ENCODE data around the gene C7orf25.
"Not testable (repeated sequence)": the region's sequence is repeated elsewhere in the genome, so short reads cannot be mapped to it uniquely, and the experiment has no call there.

The C7orf25 gene

DNA sequence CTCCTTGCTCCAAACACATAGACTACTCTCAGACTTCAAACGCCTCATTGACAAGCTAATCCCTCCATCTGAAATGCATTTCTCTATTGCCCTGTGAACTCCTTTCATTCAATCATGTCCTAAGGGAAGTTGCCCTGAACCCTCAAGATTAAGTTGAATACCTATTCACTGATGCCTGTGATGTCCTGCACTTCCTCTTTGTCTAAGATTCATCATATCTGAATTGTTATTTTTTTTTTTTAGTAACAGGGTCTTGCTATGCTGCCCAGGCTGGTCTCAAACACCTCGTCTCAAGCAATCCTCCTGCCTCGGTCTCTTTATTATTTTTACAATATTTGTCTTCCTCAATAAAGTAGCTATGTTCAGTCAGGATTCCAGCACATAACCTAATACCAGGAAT is 16.9 kb upstream of the C7orf25 start:
- no peak for DNase-seq

DNA sequence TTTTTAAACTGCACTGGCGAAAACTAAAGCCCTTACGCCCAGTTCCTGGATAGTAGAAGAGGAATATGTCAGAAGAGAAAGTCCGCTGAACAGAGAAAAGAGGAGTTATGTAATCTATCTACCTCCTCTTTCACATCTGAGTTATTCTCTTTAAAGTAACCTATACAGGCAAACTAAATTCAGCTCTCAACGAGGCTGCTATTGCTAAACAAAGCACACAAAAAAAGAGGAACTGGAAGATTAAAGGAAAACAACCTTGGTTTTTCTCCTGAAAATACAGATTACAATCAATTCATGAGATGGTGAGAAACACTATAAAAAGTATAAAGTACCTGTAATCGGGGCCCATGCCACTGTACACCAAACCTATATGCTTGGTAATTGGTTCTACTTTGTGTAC is 14.3 kb upstream of the C7orf25 start:
- no peak for DNase-seq

GRCh38 chr7:42925630-42926029 is 13.8 kb upstream of the C7orf25 start:
- DNase-seq = no peak

DNA sequence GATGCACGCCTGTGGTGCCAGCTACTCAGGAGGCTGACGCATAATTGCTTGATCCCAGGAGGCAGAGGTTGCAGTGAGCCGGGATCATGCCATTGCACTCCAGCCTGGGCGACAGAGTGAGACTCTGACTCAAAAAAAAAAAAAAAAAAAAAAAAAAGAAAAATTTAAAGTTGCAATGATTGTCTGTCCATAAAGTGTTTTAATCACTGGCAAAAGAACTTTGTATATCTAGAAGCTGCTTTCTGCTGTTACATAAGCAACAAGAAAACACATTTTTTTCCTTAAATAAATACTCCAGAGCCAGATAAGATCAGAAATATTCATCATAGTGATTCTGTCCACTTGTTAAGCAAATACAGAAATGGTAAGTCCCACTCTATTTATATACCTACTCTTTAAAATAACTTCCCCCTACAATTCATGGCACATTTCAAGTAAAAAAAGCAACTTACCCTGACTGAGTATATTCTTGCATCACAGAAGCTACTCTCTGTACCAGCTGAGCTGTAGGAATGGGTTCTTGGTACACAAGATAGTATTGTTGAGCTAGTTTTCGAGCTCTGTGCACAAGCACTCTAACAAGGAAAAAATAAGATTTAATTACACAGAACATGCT is 12.5 kb upstream of the C7orf25 start:
- no peak for DNase-seq

DNA sequence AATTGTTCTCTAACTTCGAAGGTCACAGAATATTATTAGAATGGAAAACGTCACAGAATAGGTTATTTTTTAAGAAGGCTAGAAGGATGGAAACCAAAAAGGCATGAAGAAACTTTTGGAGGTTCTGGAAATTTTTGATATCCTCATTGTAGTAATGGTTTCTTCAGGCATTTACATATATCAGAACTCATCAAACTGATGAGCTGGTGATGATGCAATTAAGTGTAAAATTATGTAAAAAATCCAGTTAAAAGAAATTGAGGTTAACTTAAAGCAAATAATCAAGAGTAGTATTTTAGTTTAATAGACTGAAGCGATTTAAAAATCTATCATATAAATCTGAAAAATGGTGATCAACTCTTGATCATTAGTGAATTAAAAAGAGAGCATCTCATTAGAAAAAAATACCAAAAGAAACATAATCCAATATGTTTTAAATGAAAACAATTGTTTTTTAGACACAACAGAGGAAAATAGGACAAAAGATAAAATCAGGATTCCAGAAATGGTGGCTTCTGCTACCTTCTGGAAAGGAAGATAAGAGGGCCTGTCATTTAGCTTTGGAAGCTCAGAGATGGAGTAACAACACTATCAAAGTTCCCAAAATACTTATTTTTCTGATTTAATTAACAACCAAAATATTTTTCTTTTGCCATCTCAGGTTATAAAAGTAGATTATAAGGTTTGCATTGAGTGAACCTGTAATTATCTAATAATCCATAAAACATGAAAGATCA is 10.3 kb upstream of the C7orf25 start:
- DNase-seq = no peak

DNA sequence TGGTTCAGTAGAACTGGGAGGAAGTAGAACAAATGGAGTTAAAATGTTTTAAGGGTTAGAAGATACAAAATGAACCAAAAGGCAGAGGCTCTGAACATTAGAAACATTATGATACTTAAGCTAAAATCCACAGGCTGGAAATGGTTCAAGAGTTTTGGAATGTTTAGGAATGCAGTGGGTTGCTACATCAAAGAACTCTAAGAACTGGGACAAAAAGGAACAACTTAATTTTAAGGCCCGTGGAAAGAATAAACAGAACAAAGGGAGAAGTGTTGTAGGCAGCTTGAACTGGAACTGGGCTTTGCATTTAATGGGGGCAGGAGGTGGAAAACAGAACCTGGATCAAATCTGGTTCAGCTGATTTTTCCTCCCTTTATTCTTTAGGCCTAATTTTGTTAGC is 3.5 kb upstream of the C7orf25 start:
- no peak for DNase-seq

DNA sequence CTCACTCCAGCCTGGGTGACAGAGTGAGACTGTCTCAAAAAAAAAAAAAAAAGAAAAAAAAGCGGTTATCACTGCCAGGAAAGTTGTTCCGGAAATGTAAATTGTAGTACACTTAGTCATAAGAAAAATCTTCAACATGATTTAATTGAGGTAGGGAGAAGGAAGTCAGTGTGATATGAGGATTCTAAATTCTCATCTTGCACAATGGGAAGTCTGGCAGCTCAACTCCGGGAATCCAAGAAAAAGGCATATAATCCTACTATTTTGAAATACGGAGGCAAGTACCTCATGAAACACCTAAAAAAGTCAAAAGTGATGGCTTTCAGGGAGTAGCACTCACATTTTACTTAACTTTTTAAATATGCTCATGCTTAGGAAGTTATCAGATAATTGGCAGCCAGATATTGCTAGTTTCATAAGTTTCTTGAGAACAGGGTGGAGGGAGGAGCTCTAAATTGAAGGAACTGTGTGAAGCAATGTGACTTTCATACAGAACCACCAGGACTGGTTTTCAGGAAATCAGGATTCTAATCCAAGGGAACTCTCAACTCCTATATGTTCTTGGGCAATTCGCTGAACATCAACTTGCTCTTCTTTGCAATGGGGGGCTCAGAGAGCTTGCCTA is 2.7 kb upstream of the C7orf25 start:
- no peak for DNase-seq

- DNase-seq = peak in 1 of 5 experiments; percentile 20
These were observed 2.1 kb upstream of the C7orf25 start for GRCh38 chr7:42914009-42914408.

DNA sequence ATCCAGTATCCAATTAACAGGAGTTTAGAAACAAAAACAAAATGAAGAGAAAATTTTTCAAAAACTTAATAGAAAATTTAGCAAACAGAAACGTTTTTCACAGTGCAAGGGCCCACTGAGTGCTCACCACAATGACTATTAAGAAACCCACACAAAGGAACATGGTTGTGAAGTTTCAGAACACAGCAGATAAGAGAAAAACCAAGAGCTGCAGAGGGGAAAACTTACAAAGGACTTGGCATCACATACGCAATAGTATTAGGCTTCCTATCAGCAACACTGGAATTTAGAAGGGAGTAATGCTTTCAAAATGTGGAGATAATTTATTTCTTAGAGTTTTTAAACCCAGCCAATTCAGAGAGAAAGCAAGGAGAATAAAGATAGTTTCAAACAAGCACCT is 1.7 kb upstream of the C7orf25 start:
- peak in 1 of 5 experiments; percentile 70 for DNase-seq

GRCh38 chr7:42910306-42910705 is 1.6 kb downstream of the C7orf25 start:
- no peak for DNase-seq

- DNase-seq = no peak
These were observed 4.6 kb downstream of the C7orf25 start for GRCh38 chr7:42907316-42907715.

DNA sequence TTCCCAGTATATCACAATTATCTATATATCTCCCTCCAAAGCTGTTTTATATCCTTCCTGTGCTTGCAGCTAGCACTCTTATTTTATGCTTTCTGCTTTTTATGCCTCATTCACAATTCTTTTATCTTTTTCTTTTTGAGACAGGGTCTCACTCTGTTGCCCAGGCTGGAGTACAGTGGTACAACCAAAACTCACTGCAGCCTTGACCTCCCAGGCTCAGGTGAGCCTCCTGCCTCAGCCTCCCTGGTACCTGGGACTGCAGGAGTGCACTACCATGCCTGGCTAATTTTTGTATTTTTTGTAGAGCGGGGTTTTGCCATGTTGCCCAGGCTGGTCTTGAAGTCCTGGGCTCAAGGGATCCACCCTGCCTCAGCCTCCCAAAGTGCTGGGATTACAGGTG is 5.7 kb downstream of the C7orf25 start:
- no peak for DNase-seq

- no peak for DNase-seq
These were observed 9.5 kb downstream of the C7orf25 start for GRCh38 chr7:42902331-42902730.

DNA sequence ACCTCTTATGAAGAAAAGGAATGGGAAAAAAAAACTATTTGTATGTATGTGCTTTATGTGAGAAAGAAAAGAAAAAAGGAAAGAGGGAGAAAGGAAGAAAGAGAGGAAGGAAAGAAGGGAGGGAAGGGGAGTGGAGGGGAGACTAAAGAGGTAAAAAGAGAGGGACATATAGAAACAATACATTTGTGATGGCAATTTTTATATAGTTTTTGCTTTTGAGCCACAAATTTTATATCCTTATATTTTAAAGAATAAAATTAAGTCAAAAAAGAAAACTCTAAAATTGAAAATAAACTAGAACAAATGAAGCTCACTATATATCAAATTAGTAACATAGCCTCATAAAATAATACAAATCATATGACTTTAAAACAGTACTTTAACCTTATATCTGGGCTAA is 11.0 kb downstream of the C7orf25 start:
- DNase-seq = no peak

DNA sequence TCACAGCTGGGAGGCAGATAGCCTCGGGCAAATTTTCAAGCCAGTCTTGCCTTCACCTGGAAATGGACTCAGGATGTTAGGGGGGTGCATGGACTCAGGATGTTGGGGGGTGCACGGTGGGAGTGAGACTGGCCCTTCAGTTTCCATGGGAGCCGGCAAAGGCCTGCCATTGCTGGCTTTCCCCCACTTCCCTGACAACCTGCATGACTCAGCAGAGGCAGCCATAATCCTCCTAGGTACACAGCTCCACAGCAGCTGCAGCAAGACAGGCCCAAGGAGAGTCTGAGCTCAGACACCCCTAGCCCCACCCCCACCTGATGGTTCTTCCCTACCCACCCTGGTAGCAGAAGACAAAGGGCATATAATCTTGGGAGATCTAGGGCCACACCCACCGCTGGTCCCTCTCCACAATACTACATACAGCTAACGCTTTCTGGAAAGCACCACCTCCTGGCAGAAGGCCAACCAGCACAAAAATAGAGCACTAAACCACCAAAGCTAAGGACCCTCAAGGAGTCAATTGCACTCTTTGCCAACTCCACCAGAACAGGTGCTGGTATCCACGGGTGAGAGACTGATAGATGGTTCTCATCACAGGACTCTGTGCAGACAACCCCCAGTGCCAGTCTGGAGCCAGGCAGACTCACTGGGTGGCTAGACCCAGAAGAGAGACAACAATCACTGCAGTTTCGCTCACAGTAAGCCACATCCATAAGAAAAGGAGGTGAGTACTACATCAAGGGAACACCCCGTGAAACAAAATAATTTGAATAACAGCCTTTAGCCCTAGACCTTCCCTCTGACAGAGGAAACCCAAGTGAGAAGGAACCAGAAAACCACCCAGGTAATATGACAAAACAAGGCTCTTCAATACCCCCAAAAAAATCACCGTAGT is 18.3 kb downstream of the C7orf25 start:
- no peak for DNase-seq

DNA sequence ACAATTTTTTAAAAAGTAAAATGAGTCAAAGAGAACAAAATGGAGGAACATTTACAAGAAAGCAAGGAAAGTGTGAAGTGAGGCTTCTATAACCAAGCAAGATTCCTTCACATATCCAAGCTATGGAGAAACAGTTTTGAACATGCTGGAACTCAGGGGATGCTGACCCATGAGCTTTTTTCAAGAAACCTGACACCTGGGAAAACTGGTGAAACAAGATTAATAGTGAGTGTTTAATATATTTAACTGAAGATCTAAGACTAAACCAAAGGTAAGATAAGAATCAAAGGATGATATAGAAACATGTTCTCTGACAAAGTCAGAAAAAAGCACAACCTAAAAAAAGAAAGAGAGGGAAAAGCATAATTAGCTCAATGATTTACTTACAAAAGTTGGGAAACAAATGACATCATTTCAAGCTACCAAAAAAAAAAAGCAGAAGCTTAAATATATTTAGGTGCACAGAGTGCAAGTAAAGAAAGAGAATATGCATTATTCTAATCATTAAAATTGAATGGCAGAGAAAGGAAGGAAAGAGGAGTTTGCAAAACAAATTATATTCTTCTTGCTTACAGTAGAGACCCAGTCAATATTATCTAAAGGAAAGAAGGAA is 24.9 kb downstream of the C7orf25 start:
- no peak for DNase-seq

DNA sequence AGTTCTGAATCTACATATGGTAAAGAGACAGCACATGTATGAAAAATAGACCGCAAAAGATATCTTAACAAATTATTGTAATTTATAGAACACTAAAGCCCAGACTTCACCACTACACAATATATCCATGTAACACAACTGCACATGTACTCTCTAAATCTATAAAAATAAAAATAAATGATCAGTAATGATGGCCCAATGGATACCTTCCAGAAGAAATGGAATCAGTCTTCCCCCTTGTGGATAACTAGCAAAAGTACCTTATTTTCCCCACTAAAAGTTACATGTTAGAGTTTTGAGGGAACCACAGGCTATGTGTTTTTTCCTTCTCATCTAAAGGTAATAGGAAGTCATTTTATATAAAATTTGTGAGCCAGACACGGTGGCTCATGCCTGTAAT is 25.7 kb downstream of the C7orf25 start:
- DNase-seq = no peak

GRCh38 chr7:42885183-42885582 is 26.7 kb downstream of the C7orf25 start:
- not testable (repeated sequence) for DNase-seq

DNA sequence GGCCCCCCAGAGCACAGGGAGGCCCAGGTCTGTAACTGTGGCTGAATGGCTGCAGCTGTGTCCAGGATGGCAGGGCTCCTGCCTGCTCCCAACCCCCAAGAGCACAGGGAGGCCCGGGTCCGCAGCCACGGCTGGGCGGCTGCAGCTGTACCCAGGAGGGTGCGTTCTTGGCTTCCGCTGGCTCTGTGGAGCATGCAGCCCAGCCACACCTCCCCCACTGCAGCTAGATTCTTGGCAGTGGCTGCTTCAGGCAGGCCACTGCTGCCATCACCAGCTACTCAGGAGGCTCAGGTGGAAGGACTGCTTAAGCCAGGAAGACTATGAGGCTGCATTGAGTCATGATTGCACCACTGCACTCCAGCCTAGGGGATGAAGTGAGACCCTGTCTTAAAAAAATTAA is 27.9 kb downstream of the C7orf25 start:
- DNase-seq = no peak

- DNase-seq = no peak
These were observed 31.5 kb downstream of the C7orf25 start for GRCh38 chr7:42880392-42880791.

GRCh38 chr7:42878303-42878702 is 33.6 kb downstream of the C7orf25 start:
- DNase-seq = no peak

DNA sequence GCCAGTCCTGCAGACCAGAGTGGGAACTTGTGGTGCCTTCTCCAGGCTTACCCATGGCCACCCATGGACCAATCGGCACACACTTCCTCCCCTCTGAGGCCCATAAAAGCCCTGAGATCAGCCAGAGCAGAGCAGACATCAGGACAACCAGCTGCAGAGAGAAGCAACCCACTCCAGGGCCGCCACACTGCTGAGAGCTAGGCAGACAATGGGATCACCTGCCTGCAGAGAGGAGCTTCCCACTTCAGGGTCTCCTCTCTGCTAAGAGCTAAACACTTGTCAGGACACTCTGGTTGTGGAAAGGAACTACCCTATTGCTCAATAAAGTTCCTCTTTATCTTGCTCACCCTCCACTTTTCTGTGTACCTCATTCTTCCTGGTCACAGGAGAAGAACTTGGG is 34.0 kb downstream of the C7orf25 start:
- no peak for DNase-seq
